ENCODE results near the gene FLCN. TPM values are rescaled to one million over a fixed set of nuclear protein-coding genes. Genes with fewer than 3 reads are reported as not detected.

Gene FLCN
- total RNA-seq, 4 donors from 2014 or later, result 28.4 to 143 (median 49.2) TPM

DNA sequence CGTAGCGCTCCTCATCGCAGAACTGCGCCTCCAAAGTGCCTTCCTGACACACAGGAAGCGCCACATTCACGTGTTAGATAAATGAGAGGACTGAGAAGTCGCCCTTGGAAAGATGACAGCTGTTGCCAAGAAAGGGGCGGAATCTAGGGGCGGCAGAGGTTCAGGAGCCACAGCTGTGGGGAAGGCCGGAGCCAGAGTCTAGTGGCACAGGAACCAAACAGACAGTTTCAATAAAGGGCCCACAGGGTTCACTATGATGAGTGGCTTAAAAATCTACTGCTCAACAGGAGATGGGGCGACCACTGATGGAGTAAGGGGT lies 4.7 kb downstream of the FLCN start:
- no peaks in the 10 kb centered on the region for H3K27me3 ChIP-seq
- no peak for TF ChIP-seq POLR2AphosphoS5 (IDR thresholded peaks at IDR 0.05)
- TF ChIP-seq, protein P1, sequence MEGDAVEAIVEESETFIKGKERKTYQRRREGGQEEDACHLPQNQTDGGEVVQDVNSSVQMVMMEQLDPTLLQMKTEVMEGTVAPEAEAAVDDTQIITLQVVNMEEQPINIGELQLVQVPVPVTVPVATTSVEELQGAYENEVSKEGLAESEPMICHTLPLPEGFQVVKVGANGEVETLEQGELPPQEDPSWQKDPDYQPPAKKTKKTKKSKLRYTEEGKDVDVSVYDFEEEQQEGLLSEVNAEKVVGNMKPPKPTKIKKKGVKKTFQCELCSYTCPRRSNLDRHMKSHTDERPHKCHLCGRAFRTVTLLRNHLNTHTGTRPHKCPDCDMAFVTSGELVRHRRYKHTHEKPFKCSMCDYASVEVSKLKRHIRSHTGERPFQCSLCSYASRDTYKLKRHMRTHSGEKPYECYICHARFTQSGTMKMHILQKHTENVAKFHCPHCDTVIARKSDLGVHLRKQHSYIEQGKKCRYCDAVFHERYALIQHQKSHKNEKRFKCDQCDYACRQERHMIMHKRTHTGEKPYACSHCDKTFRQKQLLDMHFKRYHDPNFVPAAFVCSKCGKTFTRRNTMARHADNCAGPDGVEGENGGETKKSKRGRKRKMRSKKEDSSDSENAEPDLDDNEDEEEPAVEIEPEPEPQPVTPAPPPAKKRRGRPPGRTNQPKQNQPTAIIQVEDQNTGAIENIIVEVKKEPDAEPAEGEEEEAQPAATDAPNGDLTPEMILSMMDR (IDR thresholded peaks at IDR 0.05), result no peak
- TF ChIP-seq EP300 (IDR thresholded peaks at IDR 0.05), result no peak
- TF ChIP-seq POLR2A (IDR thresholded peaks at IDR 0.05), result no peak
- peaks cover 23% of the 10 kb centered on the region for H3K4me1 ChIP-seq
- H3K27ac ChIP-seq, result no peak overlapping the region
- 88% methylated on average over 11 of the region's 11 CpGs for WGBS
- no peak for DNase-seq (ENCODE audit: low spot score in 2 of 2)
- H3K9me3 ChIP-seq, result no peaks in the 10 kb centered on the region
- no peak overlapping the region for H3K4me3 ChIP-seq
- H3K36me3 ChIP-seq, result peaks cover 57% of the 10 kb centered on the region

DNA sequence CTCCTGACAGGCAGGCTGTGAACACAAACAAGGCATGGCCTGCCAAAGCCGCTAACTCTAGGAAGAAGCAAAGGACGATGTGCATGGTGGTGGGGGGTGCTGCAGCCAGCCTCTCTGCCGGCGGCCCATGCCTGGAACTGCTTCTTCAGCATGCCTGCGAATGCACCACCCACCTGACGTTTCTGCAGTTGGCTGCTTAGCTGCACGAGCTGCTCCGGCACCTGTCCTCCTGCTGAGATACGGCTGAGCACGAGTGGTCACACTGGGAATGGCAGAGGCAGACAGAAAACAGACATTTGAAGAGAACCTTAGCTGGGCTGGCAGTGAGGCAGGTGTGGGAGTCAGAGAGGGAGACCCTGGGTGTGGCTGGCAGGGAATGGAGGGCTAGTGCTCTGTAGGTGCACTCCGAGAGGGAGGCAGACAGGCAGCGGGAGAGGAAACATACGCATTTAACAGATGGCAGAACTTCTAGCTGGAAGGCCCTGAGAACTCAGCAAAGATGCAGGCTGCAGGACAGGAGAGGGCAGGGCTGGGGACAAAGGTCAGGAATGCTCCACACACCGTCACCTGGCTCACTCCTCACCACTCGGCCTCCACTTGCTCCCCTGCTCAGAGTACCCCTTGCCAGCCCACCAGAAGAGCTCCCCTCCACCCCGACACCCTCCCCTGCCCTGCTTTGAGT lies 5.2 kb downstream of the FLCN start:
- no peaks in the 10 kb centered on the region for H3K27me3 ChIP-seq
- WGBS, result 88% methylated on average over 15 of the region's 16 CpGs
- no peaks in the 10 kb centered on the region for H3K9me3 ChIP-seq
- DNase-seq (ENCODE audit: low spot score in 2 of 2), result no peak
- H3K4me1 ChIP-seq, result peaks cover 23% of the 10 kb centered on the region
- TF ChIP-seq, protein P1 (IDR thresholded peaks at IDR 0.05), result no peak
- TF ChIP-seq POLR2AphosphoS5 (IDR thresholded peaks at IDR 0.05) (no peak), POLR2A (IDR thresholded peaks at IDR 0.05) (no peak), EP300 (IDR thresholded peaks at IDR 0.05) (no peak)
- H3K36me3 ChIP-seq, result peaks cover 62% of the 10 kb centered on the region
- no peak overlapping the region for H3K27ac ChIP-seq
- H3K4me3 ChIP-seq, result no peak overlapping the region

DNA sequence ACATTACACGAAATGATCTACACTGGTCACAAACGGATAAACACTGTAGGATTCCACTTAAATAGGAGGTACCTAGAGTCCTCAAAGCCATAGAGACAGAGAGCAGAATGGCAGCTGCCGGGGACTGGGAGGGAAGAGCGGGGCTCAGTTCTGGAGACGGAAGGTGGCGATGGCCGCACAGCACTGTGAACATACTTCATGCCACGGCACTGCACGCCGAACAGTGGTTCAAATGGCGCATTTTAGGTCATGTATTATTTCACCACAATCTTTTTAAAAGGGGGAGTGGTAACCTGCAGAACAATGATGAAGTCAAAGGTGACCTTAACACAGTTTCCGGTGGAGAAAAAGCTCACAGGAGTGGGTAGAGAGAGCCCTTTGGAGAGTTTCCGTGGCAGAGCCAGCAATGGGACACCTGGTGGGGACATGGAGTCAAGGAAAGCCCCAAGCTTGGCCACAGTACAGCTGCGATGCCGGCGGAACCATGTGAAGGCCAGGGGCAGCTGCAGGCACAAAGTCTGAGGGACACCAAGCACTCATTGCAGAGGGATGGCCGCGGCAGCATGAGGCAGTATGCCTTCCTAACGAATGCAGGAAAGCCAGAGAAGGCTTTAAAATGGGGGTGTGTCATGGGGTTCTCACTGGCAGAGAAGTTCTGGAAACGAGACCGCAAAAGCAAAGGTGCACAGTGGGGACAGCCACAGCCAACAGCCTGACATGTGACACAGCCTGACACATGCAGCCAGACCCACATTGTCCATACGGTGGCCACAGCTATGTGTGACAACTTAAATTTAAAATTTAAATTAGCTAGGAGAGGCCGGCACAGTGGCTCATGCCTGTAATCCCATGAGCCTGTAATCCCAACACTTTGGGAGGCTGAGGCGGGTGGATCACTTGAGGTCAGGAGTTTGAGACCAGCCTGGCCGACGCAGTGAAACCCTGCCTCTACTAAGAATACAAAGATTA lies 7.3 kb downstream of the FLCN start:
- H3K36me3 ChIP-seq, result peaks cover 83% of the 10 kb centered on the region
- 90% methylated on average over 26 of the region's 26 CpGs for WGBS

DNA sequence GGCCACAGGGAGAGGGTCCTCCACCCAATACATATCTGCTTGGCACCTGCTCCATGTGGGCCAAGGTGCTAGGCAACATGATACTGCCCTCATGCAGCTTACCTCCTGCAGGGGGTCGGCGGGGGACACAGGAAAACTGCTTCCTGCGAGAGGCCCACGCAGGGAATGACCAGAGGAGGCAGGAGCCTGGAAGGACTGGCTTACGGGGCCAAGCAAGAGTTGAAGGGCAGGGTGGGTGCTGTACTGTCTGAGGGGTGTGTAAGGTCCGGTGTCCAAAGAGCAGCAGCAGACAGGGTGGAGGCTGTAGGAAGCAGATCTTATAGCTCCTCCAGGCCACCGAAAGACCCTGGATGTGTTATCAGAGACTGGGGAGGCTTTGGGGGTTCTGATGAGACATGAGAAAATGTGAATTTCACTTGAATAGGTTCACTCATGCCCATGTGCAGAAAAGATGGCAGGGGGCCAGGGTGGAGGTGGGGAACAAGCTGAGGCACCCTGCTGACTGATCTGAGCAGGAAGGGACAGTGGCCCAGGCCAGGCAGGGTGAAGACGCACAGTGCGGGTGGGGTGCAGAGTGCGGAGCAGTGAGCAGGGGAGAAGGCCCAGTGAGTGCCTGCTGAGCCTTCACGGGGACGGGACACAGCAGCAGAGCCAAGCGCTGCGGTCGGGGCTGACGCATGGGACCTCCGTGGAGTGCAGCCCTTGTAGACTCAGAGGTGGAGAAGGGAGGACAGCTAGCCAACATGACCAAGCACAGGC lies 8.3 kb downstream of the FLCN start:
- 97% methylated on average over 17 of the region's 17 CpGs for WGBS
- no peak overlapping the region for H3K4me3 ChIP-seq
- no peak overlapping the region for H3K27ac ChIP-seq
- no peaks in the 10 kb centered on the region for H3K27me3 ChIP-seq
- no peaks in the 10 kb centered on the region for H3K9me3 ChIP-seq
- H3K36me3 ChIP-seq, result peaks cover 93% of the 10 kb centered on the region
- no peak for DNase-seq (ENCODE audit: low spot score in 2 of 2)
- H3K4me1 ChIP-seq, result peaks cover under 1% of the 10 kb centered on the region
- TF ChIP-seq POLR2A (IDR thresholded peaks at IDR 0.05), result no peak
- TF ChIP-seq, protein P1 (IDR thresholded peaks at IDR 0.05), result no peak
- no peak for TF ChIP-seq POLR2AphosphoS5 (IDR thresholded peaks at IDR 0.05)
- TF ChIP-seq EP300 (IDR thresholded peaks at IDR 0.05), result no peak

More for the DNA sequence above, 7.3 kb downstream of the FLCN start:
- Histone ChIP-seq H3K27ac (no peak overlapping the region), H3K4me1 (peaks cover 10% of the 10 kb centered on the region), H3K9me3 (no peaks in the 10 kb centered on the region), H3K27me3 (no peaks in the 10 kb centered on the region), H3K4me3 (no peak overlapping the region)
- no peak for DNase-seq (ENCODE audit: low spot score in 2 of 2)
- TF ChIP-seq, protein P1 (IDR thresholded peaks at IDR 0.05), result no peak
- TF ChIP-seq POLR2A (IDR thresholded peaks at IDR 0.05) (no peak), POLR2AphosphoS5 (IDR thresholded peaks at IDR 0.05) (no peak), EP300 (IDR thresholded peaks at IDR 0.05) (no peak)

All from suprapubic skin (tissue), 4 donors.